Activated T-cell treated with anti-CD3 and anti-CD28 coated beads, Interleukin-2, amount 50 U/mL, for 72 hours (primary cell): ENCODE data around the gene TSPYL4. TPM values are rescaled to one million over a fixed set of nuclear protein-coding genes. Genes with fewer than 3 reads are reported as not detected.

Experiments used
- ATAC-seq, 2 donors: fragments of 150-1000 bp; cut with Tn5 transposase; replicated peaks in 1 of 2; 2 replicates each; pipeline ENCODE4 v1.10.0; 2021; ENCODE audit warnings: moderate library complexity in 2 of 2, mild to moderate bottlenecking in 1 of 2
- DNase-seq, 2 donors: peaks; one replicate each; pipeline ENCODE4 v3.0.0; 2021 to 2022; ENCODE audit warnings: mixed read lengths in 1 of 2
- H3K27ac Mint-ChIP-seq: one replicate; pipeline ENCODE4 v1.8.0; 2022; ENCODE audit warnings: mild to moderate bottlenecking, moderate library complexity, mixed read lengths
- H3K27me3 Mint-ChIP-seq: one replicate; pipeline ENCODE4 v1.8.0; 2022; ENCODE audit warnings: low read depth, mixed read lengths
- H3K36me3 Mint-ChIP-seq, 2 donors: one replicate each; pipeline ENCODE4 v1.8.0; 2022; ENCODE audit warnings: mixed read lengths in 2 of 2, mild to moderate bottlenecking in 1 of 2; ENCODE audit not compliant: insufficient read depth in 2 of 2
- H3K4me1 Mint-ChIP-seq: one replicate; pipeline ENCODE4 v1.8.0; 2022; ENCODE audit warnings: low read depth, mixed read lengths
- H3K4me3 Mint-ChIP-seq, 2 donors: one replicate each; pipeline ENCODE4 v1.8.0; 2022; ENCODE audit warnings: mild to moderate bottlenecking in 2 of 2, mixed read lengths in 2 of 2, moderate library complexity in 2 of 2
- H3K9me3 Mint-ChIP-seq, 2 donors: one replicate each; pipeline ENCODE4 v1.8.0; 2022; ENCODE audit warnings: mixed read lengths in 2 of 2
- total RNA-seq, 2 donors: library from RNA; stranded (reverse); gene quantifications; one replicate each; pipeline ENCODE4 v1.2.3, GENCODE V29; 2022

The TSPYL4 gene
- total RNA-seq, 2 donors from 2014 or later, result 12.5 to 12.6 TPM

- Mint-ChIP-seq H3K27me3 (no peaks in the 10 kb centered on the region), H3K36me3 (peaks cover 0 to 4% of the 10 kb centered on the region in 2 donors), H3K4me1 (no peaks in the 10 kb centered on the region), H3K4me3 (no peak overlapping the region), H3K27ac (peak overlapping the region; percentile 65), H3K9me3 (no peaks in the 10 kb centered on the region)
- DNase-seq (no peak), ATAC-seq (no peak)
Measured at GRCh38 chr6:116239256-116239655, 14.6 kb downstream of the TSPYL4 start.

DNA sequence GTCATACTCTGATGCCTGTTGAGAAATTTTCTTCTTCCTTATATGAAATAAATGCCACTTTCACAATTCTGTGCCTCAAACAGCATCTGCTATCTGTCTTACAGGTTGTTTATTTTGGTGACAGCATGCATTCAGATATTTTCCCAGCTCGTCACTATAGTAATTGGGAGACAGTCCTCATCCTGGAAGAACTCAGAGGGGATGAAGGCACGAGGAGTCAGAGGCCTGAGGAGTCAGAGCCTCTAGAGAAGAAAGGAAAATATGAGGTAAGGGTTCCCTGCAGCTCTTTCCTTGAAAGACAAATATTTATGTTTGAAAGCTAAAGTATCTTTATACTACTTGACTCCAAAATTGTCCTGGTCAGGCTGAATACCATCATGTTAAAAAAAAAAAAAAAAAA lies 15.8 kb downstream of the TSPYL4 start:
- H3K27ac Mint-ChIP-seq, result no peak overlapping the region

GRCh38 chr6:116234689-116235088 lies 19.2 kb downstream of the TSPYL4 start:
- DNase-seq, result no peak
- H3K27ac Mint-ChIP-seq, result no peak overlapping the region
- H3K9me3 Mint-ChIP-seq, result no peaks in the 10 kb centered on the region
- H3K36me3 Mint-ChIP-seq, result no peaks in the 10 kb centered on the region
- no peak for ATAC-seq
- no peaks in the 10 kb centered on the region for H3K4me1 Mint-ChIP-seq
- no peak overlapping the region for H3K4me3 Mint-ChIP-seq
- no peaks in the 10 kb centered on the region for H3K27me3 Mint-ChIP-seq

More for the DNA sequence above, 15.8 kb downstream of the TSPYL4 start:
- H3K4me3 Mint-ChIP-seq, result no peak overlapping the region
- no peak for DNase-seq
- H3K27me3 Mint-ChIP-seq, result no peaks in the 10 kb centered on the region
- H3K4me1 Mint-ChIP-seq, result no peaks in the 10 kb centered on the region
- ATAC-seq, result no peak
- H3K9me3 Mint-ChIP-seq, result no peaks in the 10 kb centered on the region
- peaks cover 0 to 4% of the 10 kb centered on the region in 2 donors for H3K36me3 Mint-ChIP-seq

DNA sequence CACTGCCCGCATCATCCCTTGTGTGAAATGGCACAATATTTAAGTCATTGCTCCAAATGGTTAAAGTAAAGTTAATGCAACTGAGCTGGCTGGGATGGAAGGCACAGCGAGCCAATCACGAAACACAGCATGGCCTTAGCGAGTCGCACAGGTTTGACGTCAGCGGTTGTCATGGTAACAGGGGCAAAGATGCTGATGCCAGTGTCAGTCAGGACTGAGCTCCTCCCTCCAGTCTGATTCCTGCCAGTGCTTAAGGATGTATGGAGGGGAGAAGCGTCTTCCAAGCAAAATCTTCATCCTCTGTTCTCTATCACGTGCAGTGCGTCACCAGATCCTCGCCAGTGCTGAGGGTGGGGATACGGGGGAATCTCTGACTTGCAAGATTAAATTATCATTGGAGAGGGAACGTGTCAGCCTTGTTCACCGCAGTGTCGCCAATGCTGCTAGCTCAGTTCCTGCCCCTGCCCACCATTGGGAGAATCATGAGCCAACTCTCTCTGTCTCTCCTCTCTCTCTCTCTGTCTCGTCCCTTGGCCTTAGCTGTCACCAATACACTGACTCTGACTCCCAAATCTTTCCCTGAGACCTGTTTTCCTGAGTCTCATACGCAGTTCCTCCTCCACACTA lies 24.5 kb downstream of the TSPYL4 start:
- Mint-ChIP-seq H3K4me1 (no peaks in the 10 kb centered on the region), H3K9me3 (no peaks in the 10 kb centered on the region), H3K36me3 (no peaks in the 10 kb centered on the region), H3K27ac (no peak overlapping the region), H3K27me3 (no peaks in the 10 kb centered on the region), H3K4me3 (no peak overlapping the region)
- peak in 1 of 2 donors; percentile 38 for ATAC-seq
- DNase-seq, result peak; percentile 13 to 16

DNA sequence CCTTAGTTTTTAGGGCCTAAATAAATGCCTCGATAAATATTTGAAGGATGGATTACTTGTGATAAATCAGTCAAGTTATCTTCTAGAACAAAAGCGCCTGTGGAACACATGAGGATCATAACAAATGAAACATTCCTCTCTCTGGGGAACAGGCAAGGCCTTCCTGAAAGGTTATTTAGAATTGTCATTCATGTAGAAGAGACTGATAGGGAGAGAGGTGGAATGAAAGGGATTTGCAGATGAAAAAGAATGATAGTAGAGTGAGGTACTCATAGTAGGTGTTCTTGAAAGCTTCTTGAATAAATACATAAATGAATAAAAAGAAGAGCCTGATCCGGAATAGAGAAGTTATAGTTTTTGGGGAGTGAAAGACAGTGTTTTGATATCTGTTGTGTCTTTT lies 30.5 kb downstream of the TSPYL4 start:
- H3K4me3 Mint-ChIP-seq, result no peak overlapping the region
- ATAC-seq, result no peak

DNA sequence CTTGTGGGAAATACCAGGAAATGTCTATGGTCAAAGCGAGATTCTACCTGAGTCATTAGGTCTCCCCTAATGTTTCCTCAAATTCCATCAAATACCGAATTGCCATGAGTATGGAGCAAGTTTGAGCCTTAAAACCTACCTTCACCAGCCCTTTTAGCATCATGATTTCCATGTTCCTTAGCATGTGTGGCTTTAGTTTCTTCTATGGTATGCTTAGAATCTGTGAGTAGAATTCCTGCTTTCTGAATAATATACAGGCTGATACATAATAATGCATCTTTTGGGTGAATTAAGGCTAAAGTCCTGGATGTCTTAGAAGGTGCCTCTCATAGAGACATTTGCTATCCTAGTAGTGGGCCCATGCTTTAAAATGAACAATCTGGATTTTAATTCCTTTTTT lies 32.0 kb downstream of the TSPYL4 start:
- Mint-ChIP-seq H3K27ac (no peak overlapping the region), H3K27me3 (no peaks in the 10 kb centered on the region), H3K9me3 (no peaks in the 10 kb centered on the region)

More for the DNA sequence above, 30.5 kb downstream of the TSPYL4 start:
- H3K27me3 Mint-ChIP-seq, result no peaks in the 10 kb centered on the region
- H3K9me3 Mint-ChIP-seq, result no peaks in the 10 kb centered on the region
- H3K27ac Mint-ChIP-seq, result no peak overlapping the region
- DNase-seq, result no peak
- H3K36me3 Mint-ChIP-seq, result peaks cover 0 to 4% of the 10 kb centered on the region in 2 donors
- H3K4me1 Mint-ChIP-seq, result no peaks in the 10 kb centered on the region

DNA sequence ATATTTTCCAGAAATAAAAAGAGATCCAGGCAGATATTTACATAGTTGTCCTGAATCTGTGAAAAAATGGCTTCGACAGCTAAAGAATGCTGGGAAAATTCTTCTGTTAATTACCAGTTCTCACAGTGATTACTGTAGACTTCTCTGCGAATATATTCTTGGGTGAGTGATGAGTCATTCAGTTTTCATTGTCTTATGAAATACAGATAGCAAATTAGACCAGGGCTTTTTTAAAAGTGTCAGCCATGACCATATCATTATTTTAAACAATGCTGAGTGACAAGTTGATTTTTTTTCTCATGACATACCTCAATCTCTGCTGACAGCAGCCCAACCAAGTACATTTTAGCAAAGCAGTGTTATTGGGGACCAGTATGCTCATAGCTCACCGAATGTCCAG lies 32.8 kb downstream of the TSPYL4 start:
- Mint-ChIP-seq H3K27me3 (no peaks in the 10 kb centered on the region), H3K4me1 (peaks cover 5% of the 10 kb centered on the region)

More for the DNA sequence above, 32.0 kb downstream of the TSPYL4 start:
- peaks cover 0 to 4% of the 10 kb centered on the region in 2 donors for H3K36me3 Mint-ChIP-seq
- H3K4me3 Mint-ChIP-seq, result no peak overlapping the region
- DNase-seq, result no peak
- H3K4me1 Mint-ChIP-seq, result peaks cover 3% of the 10 kb centered on the region
- ATAC-seq, result no peak

DNA sequence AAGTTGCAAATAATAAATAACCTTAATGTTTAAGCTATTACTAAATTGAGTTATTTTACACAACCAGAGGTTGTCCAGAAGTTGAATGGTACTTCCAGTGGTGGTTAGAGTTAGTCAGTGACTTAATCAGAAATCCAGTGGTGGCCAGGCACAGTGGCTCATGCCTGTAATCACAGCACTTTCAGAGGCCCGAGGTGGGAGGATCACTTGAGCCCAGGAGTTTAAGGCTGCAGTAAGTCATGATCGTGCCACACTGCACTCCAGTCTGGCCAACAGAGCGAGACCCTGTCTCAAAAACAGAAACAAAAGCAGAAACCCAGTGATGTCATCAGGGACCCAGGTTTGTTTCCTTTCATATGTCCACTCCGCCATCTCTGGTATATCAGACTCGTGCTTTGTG lies 35.0 kb downstream of the TSPYL4 start:
- H3K36me3 Mint-ChIP-seq, result peaks cover 0 to 4% of the 10 kb centered on the region in 2 donors
- no peak overlapping the region for H3K4me3 Mint-ChIP-seq
- no peak overlapping the region for H3K27ac Mint-ChIP-seq
- ATAC-seq, result no peak
- peaks cover 5% of the 10 kb centered on the region for H3K4me1 Mint-ChIP-seq
- no peaks in the 10 kb centered on the region for H3K27me3 Mint-ChIP-seq
- no peak for DNase-seq
- no peaks in the 10 kb centered on the region for H3K9me3 Mint-ChIP-seq

More for the DNA sequence above, 32.8 kb downstream of the TSPYL4 start:
- DNase-seq (no peak), ATAC-seq (no peak)
- Mint-ChIP-seq H3K4me3 (no peak overlapping the region), H3K27ac (no peak overlapping the region), H3K36me3 (peaks cover 0 to 4% of the 10 kb centered on the region in 2 donors), H3K9me3 (no peaks in the 10 kb centered on the region)

- no peaks in the 10 kb centered on the region for H3K9me3 Mint-ChIP-seq
- no peak overlapping the region for H3K27ac Mint-ChIP-seq
- peaks cover 0 to 1% of the 10 kb centered on the region in 2 donors for H3K36me3 Mint-ChIP-seq
- ATAC-seq (no peak), DNase-seq (no peak)
- peaks cover 5% of the 10 kb centered on the region for H3K4me1 Mint-ChIP-seq
- H3K4me3 Mint-ChIP-seq, result no peak overlapping the region
- H3K27me3 Mint-ChIP-seq, result no peaks in the 10 kb centered on the region
Measured at GRCh38 chr6:116218172-116218633, 35.7 kb downstream of the TSPYL4 start.

GRCh38 chr6:116217069-116217468 lies 36.8 kb downstream of the TSPYL4 start:
- Mint-ChIP-seq H3K4me1 (peaks cover 5% of the 10 kb centered on the region), H3K9me3 (no peaks in the 10 kb centered on the region), H3K27me3 (no peaks in the 10 kb centered on the region), H3K27ac (peak overlapping the region; percentile 22), H3K4me3 (no peak overlapping the region), H3K36me3 (no peaks in the 10 kb centered on the region)
- ATAC-seq (peak; percentile 48 to 50), DNase-seq (no peak)

DNA sequence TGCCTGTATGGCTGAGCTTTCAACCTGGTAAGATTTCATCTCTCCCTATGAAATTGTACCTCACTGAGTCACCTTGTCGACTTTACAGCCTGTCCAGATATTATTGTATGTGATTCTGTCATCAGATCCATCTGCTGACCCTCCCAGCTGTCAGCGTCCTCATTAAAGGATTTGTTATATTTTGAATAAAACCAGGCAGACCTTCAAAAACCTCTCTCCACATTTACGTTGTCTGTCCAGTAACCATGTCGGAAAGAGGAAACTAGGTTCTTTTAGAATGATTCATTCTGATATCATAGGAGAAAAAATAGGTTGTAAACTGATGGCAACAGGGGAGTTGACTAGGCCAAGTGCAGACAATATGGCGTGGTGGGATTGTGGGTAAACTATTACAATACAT lies 38.5 kb downstream of the TSPYL4 start:
- H3K4me3 Mint-ChIP-seq, result no peak overlapping the region
- ATAC-seq, result no peak

GRCh38 chr6:116214681-116215080 lies 39.2 kb downstream of the TSPYL4 start:
- ATAC-seq (no peak), DNase-seq (no peak)
- no peaks in the 10 kb centered on the region for H3K27me3 Mint-ChIP-seq
- H3K27ac Mint-ChIP-seq, result no peak overlapping the region
- H3K36me3 Mint-ChIP-seq, result no peaks in the 10 kb centered on the region
- H3K9me3 Mint-ChIP-seq, result no peaks in the 10 kb centered on the region
- H3K4me1 Mint-ChIP-seq, result peaks cover 5% of the 10 kb centered on the region
- H3K4me3 Mint-ChIP-seq, result no peak overlapping the region

More for the DNA sequence above, 38.5 kb downstream of the TSPYL4 start:
- Mint-ChIP-seq H3K27ac (no peak overlapping the region), H3K9me3 (no peaks in the 10 kb centered on the region), H3K36me3 (no peaks in the 10 kb centered on the region), H3K27me3 (no peaks in the 10 kb centered on the region), H3K4me1 (peaks cover 5% of the 10 kb centered on the region)
- DNase-seq, result no peak

- H3K4me1 Mint-ChIP-seq, result no peaks in the 10 kb centered on the region
- no peak overlapping the region for H3K4me3 Mint-ChIP-seq
- DNase-seq (no peak), ATAC-seq (no peak)
- no peak overlapping the region for H3K27ac Mint-ChIP-seq
- no peaks in the 10 kb centered on the region for H3K36me3 Mint-ChIP-seq
- H3K27me3 Mint-ChIP-seq, result no peaks in the 10 kb centered on the region
- no peaks in the 10 kb centered on the region for H3K9me3 Mint-ChIP-seq
Measured at GRCh38 chr6:116210750-116211425, 43.0 kb downstream of the TSPYL4 start.
